DND-41 (cell line): ENCODE data around the gene PIP.
"Not testable (repeated sequence)": the region's sequence is repeated elsewhere in the genome, so short reads cannot be mapped to it uniquely, and the experiment has no call there.

Source experiments
- ATAC-seq: fragments of 200-7000 bp; cut with Tn5 transposase; 3 replicates; pipeline ENCODE4 v1.9.1; 2021; ENCODE audit warnings: low read depth; ENCODE audit not compliant: insufficient read depth
- DNase-seq: peaks from one replicate; pipeline ENCODE4 v3.0.0-alpha.2; 2020
- H2AFZ ChIP-seq: 2 replicates; pipeline ENCODE4 v1.6.0; 2012; ENCODE audit warnings: low read depth, low read length
- H3K27ac ChIP-seq: 2 replicates; pipeline ENCODE4 v1.5.1; 2012; ENCODE audit warnings: low read length, inconsistent platforms
- H3K27me3 ChIP-seq: fragments of 200-600 bp; sonication (generic); 2 replicates; pipeline ENCODE4 v1.6.0; 2012; ENCODE audit warnings: low read length, mild to moderate bottlenecking, inconsistent platforms; ENCODE audit not compliant: insufficient read depth, poor library complexity
- H3K36me3 ChIP-seq: 2 replicates; pipeline ENCODE4 v1.5.1; 2012; ENCODE audit warnings: low read length, inconsistent platforms; ENCODE audit not compliant: insufficient read depth
- H3K4me1 ChIP-seq: 2 replicates; pipeline ENCODE4 v1.5.1; 2012; ENCODE audit warnings: mild to moderate bottlenecking, low read length; ENCODE audit not compliant: insufficient read depth
- H3K4me2 ChIP-seq: 2 replicates; pipeline ENCODE4 v1.6.0; 2012; ENCODE audit warnings: mild to moderate bottlenecking, moderate library complexity, low read length, inconsistent platforms; ENCODE audit not compliant: insufficient read depth
- H3K4me3 ChIP-seq, 2 experiments: fragments of 200-600 bp in 1 of 2; shearing (Covaris generic) in 1 of 2; 2 replicates each; pipeline ENCODE4 v1.5.1; 2012 to 2016; ENCODE audit warnings: inconsistent platforms in 2 of 2, low read length in 2 of 2, mild to moderate bottlenecking in 2 of 2, low read depth in 1 of 2, moderate library complexity in 1 of 2
- H3K79me2 ChIP-seq: 2 replicates; pipeline ENCODE4 v1.6.0; 2012; ENCODE audit warnings: low read length, inconsistent platforms; ENCODE audit not compliant: insufficient read depth
- H3K9ac ChIP-seq: 2 replicates; pipeline ENCODE4 v1.6.0; 2012; ENCODE audit warnings: low read depth, mild to moderate bottlenecking, inconsistent platforms, low read length, moderate library complexity
- H3K9me3 ChIP-seq: 2 replicates; pipeline ENCODE4 v1.5.1; 2012; ENCODE audit warnings: low read length, moderate library complexity, mild to moderate bottlenecking, inconsistent platforms; ENCODE audit not compliant: insufficient read depth, severe bottlenecking
- H4K20me1 ChIP-seq: 2 replicates; pipeline ENCODE4 v1.6.0; 2012; ENCODE audit warnings: low read length; ENCODE audit not compliant: insufficient read depth
- CTCF ChIP-seq: IDR thresholded peaks from 2 replicates; pipeline ENCODE4 v1.5.1; 2012; ENCODE audit warnings: borderline replicate concordance, low read length, moderate library complexity, mild to moderate bottlenecking; ENCODE audit not compliant: poor library complexity, severe bottlenecking; ENCODE audit errors: extremely low read depth
- EZH2 ChIP-seq: IDR thresholded peaks from 3 replicates; pipeline ENCODE4 v1.6.1; 2012; ENCODE audit warnings: borderline replicate concordance, low read depth, mild to moderate bottlenecking, moderate library complexity, low read length, inconsistent platforms; ENCODE audit not compliant: severe bottlenecking

PIP gene

GRCh38 chr7:143096146-143096545 is 35.7 kb upstream of the PIP start:
- H3K36me3 ChIP-seq: no peaks in the 10 kb centered on the region
- peaks cover 16% of the 10 kb centered on the region for H3K9me3 ChIP-seq
- ATAC-seq (no peak), DNase-seq (no peak)
- H3K4me2 ChIP-seq: no peak overlapping the region
- no peak overlapping the region for H2AFZ ChIP-seq
- H3K27ac ChIP-seq: no peak overlapping the region
- no peaks in the 10 kb centered on the region for H3K4me1 ChIP-seq
- no peak overlapping the region for H3K9ac ChIP-seq
- no peaks in the 10 kb centered on the region for H3K27me3 ChIP-seq
- no peaks in the 10 kb centered on the region for H4K20me1 ChIP-seq
- TF ChIP-seq CTCF (no peak), EZH2 (no peak)
- no peaks in the 10 kb centered on the region for H3K79me2 ChIP-seq
- no peak overlapping the region for H3K4me3 ChIP-seq

GRCh38 chr7:143099579-143099978 is 32.3 kb upstream of the PIP start:
- H3K27me3 ChIP-seq, DNase-seq, H3K27ac ChIP-seq, ATAC-seq, H3K4me1 ChIP-seq, H3K4me2 ChIP-seq, H3K4me3 ChIP-seq, H2AFZ ChIP-seq, H3K79me2 ChIP-seq, H4K20me1 ChIP-seq, H3K9ac ChIP-seq, H3K36me3 ChIP-seq: not testable (repeated sequence)
- H3K9me3 ChIP-seq: peaks cover 16% of the 10 kb centered on the region

GRCh38 chr7:143104759-143105158 is 27.1 kb upstream of the PIP start:
- Histone ChIP-seq H3K4me3 (no peak overlapping the region), H3K27me3 (no peaks in the 10 kb centered on the region), H3K4me1 (no peaks in the 10 kb centered on the region), H3K9me3 (peaks cover 1% of the 10 kb centered on the region), H2AFZ (no peak overlapping the region), H3K79me2 (no peaks in the 10 kb centered on the region), H3K9ac (no peak overlapping the region), H3K27ac (no peak overlapping the region), H3K4me2 (no peak overlapping the region), H3K36me3 (no peaks in the 10 kb centered on the region), H4K20me1 (no peaks in the 10 kb centered on the region)
- ATAC-seq (no peak), DNase-seq (no peak)
- TF ChIP-seq CTCF: no peak
- no peak for TF ChIP-seq EZH2

- H2AFZ ChIP-seq, DNase-seq, H4K20me1 ChIP-seq, H3K4me1 ChIP-seq, H3K27ac ChIP-seq, H3K79me2 ChIP-seq, ATAC-seq, H3K9me3 ChIP-seq, H3K9ac ChIP-seq, H3K4me2 ChIP-seq, H3K4me3 ChIP-seq, H3K27me3 ChIP-seq, H3K36me3 ChIP-seq: not testable (repeated sequence)
Observed at GRCh38 chr7:143108019-143108418, 23.9 kb upstream of the PIP start.

GRCh38 chr7:143117395-143117794 is 14.5 kb upstream of the PIP start:
- Histone ChIP-seq H2AFZ (no peak overlapping the region), H3K4me3 (no peak overlapping the region), H3K27ac (no peak overlapping the region), H3K36me3 (no peaks in the 10 kb centered on the region), H3K9me3 (peaks cover 2% of the 10 kb centered on the region), H3K27me3 (no peaks in the 10 kb centered on the region), H3K9ac (no peak overlapping the region), H3K4me2 (no peak overlapping the region), H4K20me1 (no peaks in the 10 kb centered on the region), H3K4me1 (no peaks in the 10 kb centered on the region), H3K79me2 (no peaks in the 10 kb centered on the region)
- TF ChIP-seq CTCF (no peak), EZH2 (no peak)
- ATAC-seq: no peak
- no peak for DNase-seq
